Duodenal mucosa (tissue), 2 donors: ENCODE data around the gene HTRA3.
A peak's percentile ranks its signal among the peaks of the same experiment; 100 is the strongest.

Experiments used
- H3K27ac ChIP-seq: one replicate; pipeline ENCODE4 v1.7.0; 2013; ENCODE audit warnings: low read depth, low read length
- H3K27me3 ChIP-seq, 2 donors: one replicate each; pipeline ENCODE4 v1.7.0; 2013; ENCODE audit warnings: low read length in 2 of 2, control low read depth in 1 of 2; ENCODE audit not compliant: insufficient read depth in 2 of 2, control insufficient read depth in 1 of 2
- H3K36me3 ChIP-seq, 2 donors: one replicate each; pipeline ENCODE4 v1.7.0; 2013; ENCODE audit warnings: low read length in 2 of 2, control low read depth in 1 of 2; ENCODE audit not compliant: insufficient read depth in 2 of 2, control insufficient read depth in 1 of 2
- H3K4me1 ChIP-seq, 2 donors: one replicate each; pipeline ENCODE4 v1.7.0; 2013; ENCODE audit warnings: low read length in 2 of 2, control low read depth in 1 of 2; ENCODE audit not compliant: insufficient read depth in 2 of 2, control insufficient read depth in 1 of 2
- H3K4me3 ChIP-seq, 2 donors: one replicate each; pipeline ENCODE4 v1.7.0; 2013; ENCODE audit warnings: low read length in 2 of 2, low read depth in 1 of 2
- H3K9ac ChIP-seq, 2 donors: one replicate each; pipeline ENCODE4 v1.7.0; 2013; ENCODE audit warnings: low read length in 2 of 2, low read depth in 1 of 2
- H3K9me3 ChIP-seq, 2 donors: one replicate each; pipeline ENCODE4 v1.7.0; 2013; ENCODE audit warnings: low read length in 2 of 2, control low read depth in 1 of 2; ENCODE audit not compliant: control insufficient read depth in 1 of 2

The HTRA3 gene

DNA sequence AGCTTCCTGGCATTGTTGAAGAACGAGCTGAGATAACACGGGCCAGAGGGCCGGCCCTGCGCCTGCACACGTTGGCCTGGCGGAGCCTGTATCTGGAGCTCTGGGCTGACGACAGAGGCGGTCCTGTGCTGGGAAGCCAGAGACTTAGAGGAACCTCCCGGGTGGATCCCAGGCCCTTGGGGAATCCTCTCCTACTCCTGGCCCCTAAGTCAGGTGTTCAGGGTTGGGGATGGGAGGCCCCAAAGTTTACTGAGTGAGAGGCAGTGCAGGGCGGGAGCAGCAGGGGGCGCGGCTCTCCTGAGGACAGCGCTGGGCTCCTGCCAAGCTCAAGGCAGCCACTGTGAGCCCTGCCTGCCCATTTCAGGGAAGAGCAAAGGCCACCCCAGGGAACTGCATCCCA lies 2.5 kb upstream of the HTRA3 start:
- no peaks in the 10 kb centered on the region for H3K36me3 ChIP-seq
- peaks cover 18 to 24% of the 10 kb centered on the region in 2 donors for H3K27me3 ChIP-seq
- H3K9me3 ChIP-seq = no peaks in the 10 kb centered on the region
- no peak overlapping the region for H3K4me3 ChIP-seq
- H3K4me1 ChIP-seq = no peaks in the 10 kb centered on the region
- no peak overlapping the region for H3K27ac ChIP-seq
- no peak overlapping the region for H3K9ac ChIP-seq

DNA sequence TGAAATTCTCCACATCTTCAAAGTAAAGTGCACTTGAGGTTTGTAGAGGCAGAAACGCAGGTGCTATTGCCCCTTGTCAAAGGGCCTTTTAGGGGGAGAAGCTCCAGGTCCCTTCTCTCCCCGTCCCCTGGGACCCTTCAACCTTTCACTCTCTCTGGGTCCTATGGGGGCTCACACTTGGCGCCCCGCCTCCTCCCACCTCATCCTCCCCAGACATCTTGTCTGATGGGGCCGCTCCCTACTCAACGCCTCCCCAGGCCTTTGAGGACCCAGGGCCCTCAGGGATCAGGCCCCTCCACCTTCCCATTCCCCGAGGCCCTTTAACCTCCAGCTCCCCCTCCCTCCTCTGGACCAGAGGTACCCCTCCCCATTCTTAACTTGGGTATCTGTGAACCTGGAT lies 1.3 kb upstream of the HTRA3 start:
- Histone ChIP-seq H3K9ac (no peak overlapping the region), H3K4me3 (no peak overlapping the region), H3K27me3 (peaks cover 18 to 24% of the 10 kb centered on the region in 2 donors), H3K27ac (no peak overlapping the region), H3K36me3 (no peaks in the 10 kb centered on the region), H3K9me3 (no peaks in the 10 kb centered on the region), H3K4me1 (no peaks in the 10 kb centered on the region)

- H3K4me3 ChIP-seq = no peak overlapping the region
These were observed 536 bp upstream of the HTRA3 start for GRCh38 chr4:8268901-8269534.

GRCh38 chr4:8270418-8270771 lies 841 bp downstream of the HTRA3 start:
- peaks cover 18 to 24% of the 10 kb centered on the region in 2 donors for H3K27me3 ChIP-seq
- peaks cover 0 to 4% of the 10 kb centered on the region in 2 donors for H3K4me1 ChIP-seq

More at GRCh38 chr4:8268901-8269534, 536 bp upstream of the HTRA3 start:
- peaks cover 18 to 24% of the 10 kb centered on the region in 2 donors for H3K27me3 ChIP-seq
- no peak overlapping the region for H3K9ac ChIP-seq
- no peaks in the 10 kb centered on the region for H3K9me3 ChIP-seq
- no peaks in the 10 kb centered on the region for H3K4me1 ChIP-seq
- no peaks in the 10 kb centered on the region for H3K36me3 ChIP-seq
- H3K27ac ChIP-seq = no peak overlapping the region

GRCh38 chr4:8270912-8271815 lies 1.6 kb downstream of the HTRA3 start:
- no peak overlapping the region for H3K9ac ChIP-seq
- H3K9me3 ChIP-seq = no peaks in the 10 kb centered on the region
- H3K27me3 ChIP-seq = peaks cover 18 to 24% of the 10 kb centered on the region in 2 donors
- no peak overlapping the region for H3K27ac ChIP-seq
- H3K4me1 ChIP-seq = peaks cover 0 to 4% of the 10 kb centered on the region in 2 donors
- H3K4me3 ChIP-seq = peak overlapping the region; percentile 19 to 40
- no peaks in the 10 kb centered on the region for H3K36me3 ChIP-seq

More at GRCh38 chr4:8270418-8270771, 841 bp downstream of the HTRA3 start:
- Histone ChIP-seq H3K36me3 (no peaks in the 10 kb centered on the region), H3K9me3 (no peaks in the 10 kb centered on the region), H3K27ac (no peak overlapping the region), H3K4me3 (peak overlapping the region; percentile 19 to 40), H3K9ac (no peak overlapping the region)

DNA sequence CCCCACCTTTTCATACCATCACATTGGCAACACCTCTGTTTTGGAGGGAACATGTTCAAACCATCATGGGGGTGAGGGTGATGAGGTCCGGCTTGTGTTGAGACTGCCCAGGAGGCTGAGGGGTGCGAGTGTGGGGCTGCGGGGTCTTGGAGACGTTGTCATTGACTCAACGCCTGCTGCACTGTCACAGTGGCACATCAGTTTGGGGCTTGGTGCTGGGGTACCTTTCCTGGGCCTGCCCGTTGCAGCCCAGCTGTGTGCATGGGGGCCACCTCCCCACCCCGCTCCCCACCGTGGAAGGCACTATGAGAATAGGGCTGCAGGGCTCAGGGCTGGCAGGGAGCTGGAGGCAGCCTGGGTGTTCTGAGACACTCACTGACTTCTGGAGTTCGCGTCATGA lies 2.3 kb downstream of the HTRA3 start:
- Histone ChIP-seq H3K4me1 (peaks cover 3 to 4% of the 10 kb centered on the region in 2 donors), H3K4me3 (no peak overlapping the region), H3K9me3 (no peaks in the 10 kb centered on the region), H3K27ac (no peak overlapping the region), H3K9ac (no peak overlapping the region), H3K27me3 (peaks cover 18 to 29% of the 10 kb centered on the region in 2 donors), H3K36me3 (no peaks in the 10 kb centered on the region)

DNA sequence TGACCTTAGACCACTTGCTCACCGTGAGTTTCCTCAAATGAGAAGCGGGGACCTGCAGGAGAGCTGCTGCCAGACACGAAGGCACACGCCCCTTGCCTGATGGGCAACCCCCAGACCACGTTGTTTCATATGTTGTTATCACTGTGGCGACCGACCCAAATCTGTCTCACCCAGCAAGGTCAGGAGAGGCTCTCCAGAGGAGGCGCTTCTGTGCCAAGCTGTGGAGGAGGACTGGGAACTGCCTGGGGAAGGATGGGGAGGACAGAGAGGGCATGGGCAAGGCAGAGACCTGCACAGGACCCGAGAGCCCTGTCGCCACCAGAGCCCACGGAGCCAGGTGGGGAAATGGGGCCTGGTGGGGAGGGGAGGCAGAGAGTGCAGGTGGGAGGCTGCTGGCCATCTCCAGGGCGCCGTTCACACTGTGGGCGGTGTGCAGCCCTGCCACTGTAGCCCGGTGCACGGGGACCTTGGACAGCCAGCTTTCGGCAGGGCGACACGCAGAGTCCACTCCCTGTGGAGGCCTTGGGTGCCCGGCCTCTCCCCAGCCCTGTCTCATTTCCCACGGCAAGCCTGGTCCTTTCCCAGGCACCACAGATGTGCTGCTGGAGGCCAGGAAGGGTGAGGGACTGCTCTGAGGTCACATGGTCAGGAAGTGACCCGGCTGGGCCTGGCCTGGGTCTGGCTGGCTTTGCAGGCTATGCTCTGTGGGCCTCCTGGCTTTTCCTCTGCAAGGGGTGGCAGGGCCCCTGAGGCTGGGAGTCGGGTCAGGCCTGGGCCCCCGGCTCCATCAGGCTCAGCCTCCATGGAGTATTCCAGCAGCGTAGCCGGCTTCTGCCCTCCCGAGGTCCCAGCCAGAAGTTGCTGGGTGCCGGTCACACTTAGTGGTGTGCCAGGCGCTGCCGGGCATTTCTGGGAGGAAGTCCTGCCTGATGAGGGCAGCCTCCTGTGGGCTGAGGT lies 3.2 kb downstream of the HTRA3 start:
- no peak overlapping the region for H3K4me3 ChIP-seq
- H3K9me3 ChIP-seq = no peaks in the 10 kb centered on the region
- no peak overlapping the region for H3K27ac ChIP-seq
- H3K9ac ChIP-seq = no peak overlapping the region
- H3K27me3 ChIP-seq = peaks cover 18 to 29% of the 10 kb centered on the region in 2 donors
- no peaks in the 10 kb centered on the region for H3K36me3 ChIP-seq
- H3K4me1 ChIP-seq = peaks cover 3 to 4% of the 10 kb centered on the region in 2 donors

GRCh38 chr4:8273450-8273849 lies 3.9 kb downstream of the HTRA3 start:
- Histone ChIP-seq H3K4me1 (peaks cover 3 to 4% of the 10 kb centered on the region in 2 donors), H3K36me3 (no peaks in the 10 kb centered on the region), H3K27me3 (peaks cover 18 to 28% of the 10 kb centered on the region in 2 donors), H3K27ac (no peak overlapping the region), H3K9me3 (no peaks in the 10 kb centered on the region), H3K4me3 (no peak overlapping the region), H3K9ac (no peak overlapping the region)

- H3K4me3 ChIP-seq = no peak overlapping the region
- H3K27ac ChIP-seq = no peak overlapping the region
- H3K36me3 ChIP-seq = no peaks in the 10 kb centered on the region
- H3K9ac ChIP-seq = no peak overlapping the region
- peaks cover 12 to 24% of the 10 kb centered on the region in 2 donors for H3K27me3 ChIP-seq
- no peaks in the 10 kb centered on the region for H3K9me3 ChIP-seq
- peaks cover 3 to 4% of the 10 kb centered on the region in 2 donors for H3K4me1 ChIP-seq
These were observed 4.6 kb downstream of the HTRA3 start for GRCh38 chr4:8274066-8274652.
